Sigmoid colon (tissue), 7 donors: ENCODE measurements around the gene SIX2. TPM values are rescaled to one million over a fixed set of nuclear protein-coding genes. Genes with fewer than 3 reads are reported as not detected.

Experiments used
- DNase-seq: peaks from one replicate; pipeline ENCODE4 v3.0.0-alpha.2; 2019
- H3K27ac ChIP-seq, 4 donors: fragments of 200-600 bp; sonication (generic); one replicate each; pipeline ENCODE4 v1.5.1; 2016 to 2019; ENCODE audit warnings: mild to moderate bottlenecking in 1 of 4
- H3K27me3 ChIP-seq, 3 donors: fragments of 200-600 bp; sonication (generic); one replicate each; pipeline ENCODE4 v1.5.1; 2019; ENCODE audit warnings: mild to moderate bottlenecking in 1 of 3
- H3K36me3 ChIP-seq, 4 donors: fragments of 200-600 bp; sonication (generic); one replicate each; pipeline ENCODE4 v1.5.1; 2016 to 2019
- H3K4me1 ChIP-seq, 4 donors: fragments of 200-600 bp; sonication (generic); one replicate each; pipeline ENCODE4 v1.5.1; 2017 to 2019
- H3K4me3 ChIP-seq, 4 donors: fragments of 200-600 bp; sonication (generic); one replicate each; pipeline ENCODE4 v1.5.1; 2017 to 2019; ENCODE audit warnings: mild to moderate bottlenecking in 2 of 4, moderate library complexity in 1 of 4
- H3K9me3 ChIP-seq, 4 donors: fragments of 200-600 bp in 3 of 4; sonication (generic) in 3 of 4; one replicate each; pipeline versions ENCODE4 v1.5.1 to v1.6.1; 2013 to 2019
- CTCF ChIP-seq, 4 experiments: fragments of 450-650 bp in 3 of 4; fragments of 200-600 bp in 1 of 4; IDR thresholded peaks; one replicate each; pipeline ENCODE4 v1.5.1; 2016 to 2019; ENCODE audit warnings: antibody characterized with exemption in 4 of 4, mild to moderate bottlenecking in 3 of 4, moderate library complexity in 2 of 4
- EP300 ChIP-seq, 4 donors: sonication (generic); formaldehyde crosslinking; IDR thresholded peaks; one replicate each; pipeline ENCODE4 v1.6.1; 2017; ENCODE audit warnings: antibody characterized with exemption in 4 of 4
- POLR2A ChIP-seq, 2 donors: fragments of 450-650 bp; IDR thresholded peaks; one replicate each; pipeline ENCODE4 v1.6.1; 2016; ENCODE audit warnings: antibody characterized with exemption in 2 of 2, mild to moderate bottlenecking in 2 of 2, moderate library complexity in 2 of 2
- POLR2AphosphoS5 ChIP-seq, 4 donors: sonication (generic); formaldehyde crosslinking; IDR thresholded peaks; one replicate each; pipeline ENCODE4 v1.6.1; 2017; ENCODE audit warnings: antibody characterized with exemption in 4 of 4
- WGBS, 2 donors: extraction: QIAGEN DNeasy Blood & Tissue Kit; methylation state at CpG; one replicate each; pipeline ENCODE4 v1.1.7; 2013; 5-methylcytosine and 5-hydroxymethylcytosine counted together
- intact Hi-C: fragments of 100-400 bp; cut with DNase I; formaldehyde crosslinking; loops from one replicate; pipeline ENCODE4 v1.15.1; 2023
- polyA plus RNA-seq, 3 donors: library from polyadenylated mRNA; stranded (reverse); fragments of 200-250 nt; gene quantifications; one replicate each; pipeline ENCODE4 v1.2.3, GENCODE V29; 2013
- total RNA-seq, 4 donors: library from RNA; depleted of rRNA; stranded (reverse); fragments of >200 nt; gene quantifications; one replicate each; pipeline ENCODE4 v1.1.0, GENCODE V29; 2016
- donor health status: healthy with polysubstance abuse.
- donor health status: Bipolar disorder and iron deficiency.
- donor health status: healthy.

The SIX2 gene
- total and polyA plus RNA-seq, 7 donors: 0.03 to 1.7 TPM; not detected in 5

DNA sequence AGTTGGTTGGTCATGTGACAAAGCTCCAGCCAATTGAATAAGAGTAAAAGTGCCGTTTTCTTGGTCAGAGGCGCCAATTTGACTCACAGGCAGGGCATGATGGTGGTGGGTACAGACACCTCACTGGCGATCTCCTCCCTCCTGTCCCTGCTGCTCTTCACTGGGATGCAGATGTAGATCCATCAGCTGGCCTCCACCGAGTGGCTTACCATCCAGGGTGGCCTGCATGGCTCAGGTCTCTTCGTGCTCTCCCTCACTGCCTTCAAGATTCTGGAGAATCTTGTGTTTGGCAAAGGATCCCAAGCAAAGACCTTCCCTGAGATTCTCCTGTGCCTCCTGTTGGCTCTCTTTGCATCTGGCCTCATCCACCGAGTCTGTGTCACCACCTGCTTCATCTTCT lies 12.9 kb downstream of the SIX2 start:
- intact Hi-C loops: no loop called here
- TF ChIP-seq CTCF (IDR thresholded peaks at IDR 0.05) (no peak), EP300 (IDR thresholded peaks at IDR 0.05) (no peak), POLR2AphosphoS5 (IDR thresholded peaks at IDR 0.05) (no peak), POLR2A (IDR thresholded peaks at IDR 0.05) (no peak)
- H3K4me3 ChIP-seq: no peak overlapping the region
- WGBS, 2 donors: 83 to 84% methylated on average over 6 of the region's 6 CpGs
- H3K4me1 ChIP-seq: peaks cover 0 to 12% (median 11%) of the 10 kb centered on the region in 4 donors
- no peaks in the 10 kb centered on the region for H3K36me3 ChIP-seq
- H3K27ac ChIP-seq: no peak overlapping the region
- peaks cover 0 to 6% (median under 1%) of the 10 kb centered on the region in 4 donors for H3K9me3 ChIP-seq
- DNase-seq: no peak
- H3K27me3 ChIP-seq: peaks cover 25 to 80% (median 45%) of the 10 kb centered on the region in 3 donors

GRCh38 chr2:44994377-44994776 lies 14.9 kb downstream of the SIX2 start:
- H3K4me1 ChIP-seq: no peaks in the 10 kb centered on the region
- H3K27me3 ChIP-seq: peaks cover 6 to 60% (median 25%) of the 10 kb centered on the region in 3 donors
- H3K36me3 ChIP-seq: no peaks in the 10 kb centered on the region
- intact Hi-C loops: no loop called here
- H3K4me3 ChIP-seq: no peak overlapping the region
- no peak for DNase-seq
- no peak overlapping the region for H3K27ac ChIP-seq
- peaks cover 0 to 6% (median 2%) of the 10 kb centered on the region in 4 donors for H3K9me3 ChIP-seq
- 92 to 98% methylated on average over 1 of the region's 1 CpG for WGBS, 2 donors
- TF ChIP-seq EP300 (IDR thresholded peaks at IDR 0.05) (no peak), CTCF (IDR thresholded peaks at IDR 0.05) (no peak), POLR2A (IDR thresholded peaks at IDR 0.05) (no peak), POLR2AphosphoS5 (IDR thresholded peaks at IDR 0.05) (no peak)

DNA sequence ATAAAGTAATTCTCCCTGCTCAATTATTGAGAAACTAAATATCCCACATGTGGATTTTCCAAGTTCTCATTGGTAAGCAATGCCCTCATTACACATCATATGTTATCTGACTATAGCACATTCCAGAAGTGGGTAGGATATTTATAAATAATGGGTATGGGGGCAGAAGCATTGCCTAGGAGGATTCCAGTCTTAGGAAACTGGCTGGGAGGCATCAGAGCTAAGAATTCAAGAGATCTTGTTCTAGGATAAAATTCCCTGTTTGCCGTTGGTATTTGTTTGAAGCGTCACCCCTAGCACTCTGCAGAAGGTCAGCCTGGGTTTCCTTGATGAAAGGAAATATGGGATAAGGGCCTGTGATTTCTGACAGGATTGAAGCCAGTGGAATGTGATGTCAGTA lies 20.1 kb downstream of the SIX2 start:
- H3K27me3 ChIP-seq: peaks cover 0 to 11% (median 0%) of the 10 kb centered on the region in 3 donors
- intact Hi-C loops: no loop called here
- H3K4me3 ChIP-seq: no peak overlapping the region
- peaks cover 0 to 13% (median 3%) of the 10 kb centered on the region in 4 donors for H3K9me3 ChIP-seq
- 91 to 95% methylated on average over 2 of the region's 2 CpGs for WGBS, 2 donors
- TF ChIP-seq POLR2A (IDR thresholded peaks at IDR 0.05): no peak
- TF ChIP-seq CTCF (IDR thresholded peaks at IDR 0.05): no peak
- no peak for TF ChIP-seq POLR2AphosphoS5 (IDR thresholded peaks at IDR 0.05)
- TF ChIP-seq EP300 (IDR thresholded peaks at IDR 0.05): no peak
- no peaks in the 10 kb centered on the region for H3K4me1 ChIP-seq
- no peak overlapping the region for H3K27ac ChIP-seq
- H3K36me3 ChIP-seq: no peaks in the 10 kb centered on the region
- DNase-seq: no peak

DNA sequence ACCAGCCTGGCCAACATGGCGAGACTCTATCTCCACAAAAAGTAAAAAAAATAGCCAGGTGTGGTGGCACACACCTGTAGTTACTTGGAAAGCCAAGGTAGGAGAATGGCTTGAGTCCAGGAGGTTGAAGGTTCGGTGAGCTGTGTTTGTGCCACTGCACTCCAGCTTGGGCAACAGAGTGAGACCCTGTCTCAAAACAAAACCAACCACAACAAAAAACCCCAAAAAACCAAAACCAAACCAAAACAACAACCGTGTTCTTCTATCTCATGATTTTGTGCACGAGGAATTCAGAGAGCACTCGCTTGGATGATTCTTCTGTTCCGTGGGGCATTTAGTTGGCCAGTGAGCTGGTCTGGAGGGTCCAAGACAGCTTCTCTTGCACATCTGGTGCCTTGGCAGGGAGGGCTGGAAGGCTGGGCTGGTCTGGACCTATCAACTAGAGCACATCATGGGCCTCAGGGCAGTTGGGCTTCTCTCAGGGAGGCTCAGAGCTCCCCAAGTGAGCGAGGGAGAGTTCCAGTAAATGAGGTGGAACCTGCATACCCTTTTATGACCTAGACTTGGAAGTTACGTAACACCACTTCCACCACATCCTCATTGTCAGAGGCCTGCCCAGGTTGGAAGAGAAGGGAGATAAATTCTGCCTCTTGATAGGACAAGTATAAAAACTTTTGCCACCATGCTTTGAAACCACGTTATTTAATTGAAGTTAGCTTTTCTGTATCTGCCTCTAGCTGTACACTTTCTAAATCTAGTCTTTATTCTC lies 25.2 kb downstream of the SIX2 start:
- DNase-seq: no peak
- Histone ChIP-seq H3K9me3 (peaks cover 0 to 7% (median 2%) of the 10 kb centered on the region in 4 donors), H3K27ac (no peak overlapping the region), H3K27me3 (peaks cover 0 to 14% (median 0%) of the 10 kb centered on the region in 3 donors), H3K36me3 (no peaks in the 10 kb centered on the region), H3K4me3 (no peak overlapping the region), H3K4me1 (no peaks in the 10 kb centered on the region)
- intact Hi-C loops: loop anchor here (1.0 kb wide), 1 partner anchor 510 kb away; no protein-coding TSS in a partner anchor
- no peak for TF ChIP-seq EP300 (IDR thresholded peaks at IDR 0.05)
- TF ChIP-seq CTCF (IDR thresholded peaks at IDR 0.05): no peak
- no peak for TF ChIP-seq POLR2A (IDR thresholded peaks at IDR 0.05)
- no peak for TF ChIP-seq POLR2AphosphoS5 (IDR thresholded peaks at IDR 0.05)
- 83 to 86% methylated on average over 9 of the region's 9 CpGs for WGBS, 2 donors
